Liver (tissue), 9 donors: ENCODE data around the gene SYNGR3. TPM values are rescaled to one million over a fixed set of nuclear protein-coding genes. Genes with fewer than 3 reads are reported as not detected.

Source experiments
- DNase-seq: peaks from one replicate; pipeline ENCODE4 v3.0.0-alpha.2; 2017; ENCODE audit warnings: low spot score
- H3K27ac ChIP-seq, 2 donors: one replicate each; pipeline ENCODE4 v1.7.0; 2013; ENCODE audit warnings: inconsistent platforms in 2 of 2, low read length in 2 of 2, control low read depth in 1 of 2, low read depth in 1 of 2, mild to moderate bottlenecking in 1 of 2
- H3K27me3 ChIP-seq, 4 donors: one replicate each; pipeline versions ENCODE4 v1.6.1 to v1.7.0; 2013; ENCODE audit warnings: low read length in 3 of 4, inconsistent platforms in 1 of 4, mild to moderate bottlenecking in 1 of 4, moderate library complexity in 1 of 4; ENCODE audit not compliant: control insufficient read depth in 4 of 4, insufficient read depth in 4 of 4
- H3K36me3 ChIP-seq, 4 donors: one replicate each; pipeline versions ENCODE4 v1.6.1 to v1.7.0; 2013; ENCODE audit warnings: low read length in 3 of 4, mild to moderate bottlenecking in 3 of 4, low read depth in 1 of 4, moderate library complexity in 1 of 4; ENCODE audit not compliant: control insufficient read depth in 4 of 4, insufficient read depth in 3 of 4
- H3K4me1 ChIP-seq, 4 donors: one replicate each; pipeline versions ENCODE4 v1.6.1 to v1.7.0; 2013; ENCODE audit warnings: low read length in 3 of 4, mild to moderate bottlenecking in 3 of 4, moderate library complexity in 1 of 4; ENCODE audit not compliant: control insufficient read depth in 4 of 4, insufficient read depth in 4 of 4
- H3K4me3 ChIP-seq, 3 donors: one replicate each; pipeline versions ENCODE4 v1.6.1 to v1.7.0; 2013; ENCODE audit warnings: low read length in 3 of 3, control low read depth in 1 of 3, low read depth in 1 of 3, mild to moderate bottlenecking in 1 of 3
- H3K9ac ChIP-seq, 2 donors: one replicate each; pipeline ENCODE4 v1.7.0; 2013; ENCODE audit warnings: low read length in 2 of 2, mild to moderate bottlenecking in 2 of 2, moderate library complexity in 2 of 2, control low read depth in 1 of 2, low read depth in 1 of 2
- H3K9me3 ChIP-seq, 4 donors: one replicate each; pipeline versions ENCODE4 v1.6.1 to v1.7.0; 2013; ENCODE audit warnings: low read length in 3 of 4; ENCODE audit not compliant: control insufficient read depth in 4 of 4
- EGR1 ChIP-seq, 2 donors: IDR thresholded peaks; 2 replicates each; pipeline ENCODE4 v1.6.1; 2016 to 2018; ENCODE audit warnings: antibody characterized with exemption in 2 of 2, low read depth in 2 of 2
- FOXA1 ChIP-seq: IDR thresholded peaks from 2 replicates; pipeline ENCODE4 v1.6.1; 2016; ENCODE audit warnings: antibody characterized with exemption
- FOXA2 ChIP-seq: IDR thresholded peaks from 2 replicates; pipeline ENCODE4 v1.6.1; 2016; ENCODE audit warnings: antibody characterized with exemption
- GABPA ChIP-seq, 2 donors: IDR thresholded peaks in 1 of 2; conservative IDR thresholded peaks in 1 of 2; 2 replicates each; pipeline ENCODE4 v1.6.1; 2016; ENCODE audit warnings: antibody characterized with exemption in 2 of 2, mild to moderate bottlenecking in 1 of 2, moderate library complexity in 1 of 2
- HNF4A ChIP-seq, 2 donors: conservative IDR thresholded peaks; 2 replicates each; pipeline ENCODE4 v1.6.1; 2016; ENCODE audit warnings: antibody characterized with exemption in 2 of 2, mild to moderate bottlenecking in 2 of 2
- JUND ChIP-seq, 2 donors: IDR thresholded peaks; 2 replicates each; pipeline ENCODE4 v1.6.1; 2016; ENCODE audit warnings: antibody characterized with exemption in 2 of 2
- MAX ChIP-seq: IDR thresholded peaks from 2 replicates; pipeline ENCODE4 v1.6.1; 2016; ENCODE audit warnings: antibody characterized with exemption
- NR2F2 ChIP-seq: IDR thresholded peaks from 2 replicates; pipeline ENCODE4 v1.6.1; 2016; ENCODE audit warnings: antibody characterized with exemption
- RAD21 ChIP-seq, 2 donors: IDR thresholded peaks; 2 replicates each; pipeline ENCODE4 v1.6.1; 2016; ENCODE audit warnings: antibody characterized with exemption in 2 of 2, mild to moderate bottlenecking in 2 of 2
- RXRA ChIP-seq, 2 donors: IDR thresholded peaks; 2 replicates each; pipeline ENCODE4 v1.6.1; 2017 to 2018; ENCODE audit warnings: antibody characterized with exemption in 2 of 2, mild to moderate bottlenecking in 1 of 2
- SP1 ChIP-seq: IDR thresholded peaks from 2 replicates; pipeline ENCODE4 v1.6.1; 2018; ENCODE audit warnings: antibody characterized with exemption, mild to moderate bottlenecking
- TAF1 ChIP-seq: conservative IDR thresholded peaks from 2 replicates; pipeline ENCODE4 v1.6.1; 2016; ENCODE audit warnings: antibody characterized with exemption, mild to moderate bottlenecking
- YY1 ChIP-seq: IDR thresholded peaks from 2 replicates; pipeline ENCODE4 v1.6.1; 2016; ENCODE audit warnings: antibody characterized with exemption, mild to moderate bottlenecking
- WGBS: extraction: QIAGEN DNeasy Blood & Tissue Kit; methylation state at CpG from one replicate; pipeline ENCODE4 v1.1.7; 2013; 5-methylcytosine and 5-hydroxymethylcytosine counted together
- polyA plus RNA-seq, 2 donors: library from polyadenylated mRNA; stranded (reverse) in 1 of 2; unstranded in 1 of 2; fragments of 200-250 nt in 1 of 2; fragments of >200 nt in 1 of 2; fragmentation: Nextera tagmentation in 1 of 2; extraction: Ambion mirVana in 1 of 2; gene quantifications; one replicate each; pipeline versions ENCODE4 v1.2.1 to v1.2.3, GENCODE V29; 2013 to 2015
- total RNA-seq, 2 donors: library from RNA; depleted of rRNA; stranded (reverse); fragments of >200 nt; gene quantifications; one replicate each; pipeline ENCODE4 v1.2.3, GENCODE V29; 2014
- TF ChIP-seq, protein P1 (sequence below): IDR thresholded peaks from 2 replicates; pipeline ENCODE4 v1.6.1; 2016; ENCODE audit warnings: antibody characterized with exemption, mild to moderate bottlenecking
- TF ChIP-seq, protein P2 (sequence below): fragments of 150-350 bp; IDR thresholded peaks from 2 replicates; pipeline ENCODE4 v1.5.1; 2017; ENCODE audit warnings: improper control_type of control experiment, low read depth, low read length; ENCODE audit not compliant: missing input control
- TF ChIP-seq, protein P3 (sequence below): IDR thresholded peaks from 2 replicates; pipeline ENCODE4 v1.6.1; 2016; ENCODE audit warnings: antibody characterized with exemption
- TF ChIP-seq, protein P4 (sequence below): IDR thresholded peaks from 2 replicates; pipeline ENCODE4 v1.6.1; 2016; ENCODE audit warnings: antibody characterized with exemption
- donor health status: healthy.
- donor health status: healthy.
- donor health status: healthy.
- donor health status: healthy.
- donor health status: healthy.

SYNGR3 gene
- total and polyA plus RNA-seq, 4 donors, result 0.09 to 0.47 (median 0.17) TPM; not detected in 1

GRCh38 chr16:2008631-2009163 lies 18.9 kb downstream of the SYNGR3 start:
- H3K36me3 ChIP-seq, result peaks cover 0 to 2% (median 0%) of the 10 kb centered on the region in 4 donors
- TF ChIP-seq, protein P1, sequence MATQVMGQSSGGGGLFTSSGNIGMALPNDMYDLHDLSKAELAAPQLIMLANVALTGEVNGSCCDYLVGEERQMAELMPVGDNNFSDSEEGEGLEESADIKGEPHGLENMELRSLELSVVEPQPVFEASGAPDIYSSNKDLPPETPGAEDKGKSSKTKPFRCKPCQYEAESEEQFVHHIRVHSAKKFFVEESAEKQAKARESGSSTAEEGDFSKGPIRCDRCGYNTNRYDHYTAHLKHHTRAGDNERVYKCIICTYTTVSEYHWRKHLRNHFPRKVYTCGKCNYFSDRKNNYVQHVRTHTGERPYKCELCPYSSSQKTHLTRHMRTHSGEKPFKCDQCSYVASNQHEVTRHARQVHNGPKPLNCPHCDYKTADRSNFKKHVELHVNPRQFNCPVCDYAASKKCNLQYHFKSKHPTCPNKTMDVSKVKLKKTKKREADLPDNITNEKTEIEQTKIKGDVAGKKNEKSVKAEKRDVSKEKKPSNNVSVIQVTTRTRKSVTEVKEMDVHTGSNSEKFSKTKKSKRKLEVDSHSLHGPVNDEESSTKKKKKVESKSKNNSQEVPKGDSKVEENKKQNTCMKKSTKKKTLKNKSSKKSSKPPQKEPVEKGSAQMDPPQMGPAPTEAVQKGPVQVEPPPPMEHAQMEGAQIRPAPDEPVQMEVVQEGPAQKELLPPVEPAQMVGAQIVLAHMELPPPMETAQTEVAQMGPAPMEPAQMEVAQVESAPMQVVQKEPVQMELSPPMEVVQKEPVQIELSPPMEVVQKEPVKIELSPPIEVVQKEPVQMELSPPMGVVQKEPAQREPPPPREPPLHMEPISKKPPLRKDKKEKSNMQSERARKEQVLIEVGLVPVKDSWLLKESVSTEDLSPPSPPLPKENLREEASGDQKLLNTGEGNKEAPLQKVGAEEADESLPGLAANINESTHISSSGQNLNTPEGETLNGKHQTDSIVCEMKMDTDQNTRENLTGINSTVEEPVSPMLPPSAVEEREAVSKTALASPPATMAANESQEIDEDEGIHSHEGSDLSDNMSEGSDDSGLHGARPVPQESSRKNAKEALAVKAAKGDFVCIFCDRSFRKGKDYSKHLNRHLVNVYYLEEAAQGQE, result peak; percentile 47
- no peak for TF ChIP-seq MAX
- TF ChIP-seq, protein P2, sequence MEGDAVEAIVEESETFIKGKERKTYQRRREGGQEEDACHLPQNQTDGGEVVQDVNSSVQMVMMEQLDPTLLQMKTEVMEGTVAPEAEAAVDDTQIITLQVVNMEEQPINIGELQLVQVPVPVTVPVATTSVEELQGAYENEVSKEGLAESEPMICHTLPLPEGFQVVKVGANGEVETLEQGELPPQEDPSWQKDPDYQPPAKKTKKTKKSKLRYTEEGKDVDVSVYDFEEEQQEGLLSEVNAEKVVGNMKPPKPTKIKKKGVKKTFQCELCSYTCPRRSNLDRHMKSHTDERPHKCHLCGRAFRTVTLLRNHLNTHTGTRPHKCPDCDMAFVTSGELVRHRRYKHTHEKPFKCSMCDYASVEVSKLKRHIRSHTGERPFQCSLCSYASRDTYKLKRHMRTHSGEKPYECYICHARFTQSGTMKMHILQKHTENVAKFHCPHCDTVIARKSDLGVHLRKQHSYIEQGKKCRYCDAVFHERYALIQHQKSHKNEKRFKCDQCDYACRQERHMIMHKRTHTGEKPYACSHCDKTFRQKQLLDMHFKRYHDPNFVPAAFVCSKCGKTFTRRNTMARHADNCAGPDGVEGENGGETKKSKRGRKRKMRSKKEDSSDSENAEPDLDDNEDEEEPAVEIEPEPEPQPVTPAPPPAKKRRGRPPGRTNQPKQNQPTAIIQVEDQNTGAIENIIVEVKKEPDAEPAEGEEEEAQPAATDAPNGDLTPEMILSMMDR, result no peak
- TF ChIP-seq EGR1 (IDR thresholded peaks at IDR 0.05; ENCODE audit: low read depth in 2 of 2), result no peak
- TF ChIP-seq FOXA2, result no peak
- TF ChIP-seq HNF4A (conservative IDR thresholded peaks at IDR 0.05), result peak; percentile 48 to 66
- TF ChIP-seq RAD21 (IDR thresholded peaks at IDR 0.05), result peak; percentile 24 to 38
- TF ChIP-seq FOXA1, result no peak
- peak; percentile 36 for TF ChIP-seq YY1
- TF ChIP-seq SP1, result peak; percentile 48
- TF ChIP-seq, protein P3, sequence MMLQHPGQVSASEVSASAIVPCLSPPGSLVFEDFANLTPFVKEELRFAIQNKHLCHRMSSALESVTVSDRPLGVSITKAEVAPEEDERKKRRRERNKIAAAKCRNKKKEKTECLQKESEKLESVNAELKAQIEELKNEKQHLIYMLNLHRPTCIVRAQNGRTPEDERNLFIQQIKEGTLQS, result no peak
- TF ChIP-seq RXRA (IDR thresholded peaks at IDR 0.05), result peak in 1 of 2 donors; percentile 74
- TF ChIP-seq TAF1, result no peak
- peak in 1 of 2 donors; percentile 75 for TF ChIP-seq GABPA (IDR thresholded peaks at IDR 0.05 in 1 of 2, conservative IDR thresholded peaks at IDR 0.05 in 1 of 2)
- TF ChIP-seq NR2F2, result peak; percentile 53
- TF ChIP-seq JUND (IDR thresholded peaks at IDR 0.05), result peak in 1 of 2 donors; percentile 56
- H3K9me3 ChIP-seq, result no peaks in the 10 kb centered on the region
- H3K4me3 ChIP-seq, result peak overlapping the region; percentile 75 to 93 (median 80)
- peak overlapping the region; percentile 41 to 79 for H3K9ac ChIP-seq
- peak overlapping the region; percentile 60 to 78 for H3K27ac ChIP-seq
- no peaks in the 10 kb centered on the region for H3K27me3 ChIP-seq
- WGBS, result 1% methylated on average over 23 of the region's 23 CpGs
- H3K4me1 ChIP-seq, result peaks cover 36 to 57% (median 51%) of the 10 kb centered on the region in 4 donors
- DNase-seq, result no peak

GRCh38 chr16:2009164-2009711 lies 19.5 kb downstream of the SYNGR3 start:
- TF ChIP-seq HNF4A (conservative IDR thresholded peaks at IDR 0.05) (no peak), JUND (IDR thresholded peaks at IDR 0.05) (no peak), RAD21 (IDR thresholded peaks at IDR 0.05) (no peak), GABPA (IDR thresholded peaks at IDR 0.05 in 1 of 2, conservative IDR thresholded peaks at IDR 0.05 in 1 of 2) (no peak), RXRA (IDR thresholded peaks at IDR 0.05) (no peak)
- TF ChIP-seq, protein P4, sequence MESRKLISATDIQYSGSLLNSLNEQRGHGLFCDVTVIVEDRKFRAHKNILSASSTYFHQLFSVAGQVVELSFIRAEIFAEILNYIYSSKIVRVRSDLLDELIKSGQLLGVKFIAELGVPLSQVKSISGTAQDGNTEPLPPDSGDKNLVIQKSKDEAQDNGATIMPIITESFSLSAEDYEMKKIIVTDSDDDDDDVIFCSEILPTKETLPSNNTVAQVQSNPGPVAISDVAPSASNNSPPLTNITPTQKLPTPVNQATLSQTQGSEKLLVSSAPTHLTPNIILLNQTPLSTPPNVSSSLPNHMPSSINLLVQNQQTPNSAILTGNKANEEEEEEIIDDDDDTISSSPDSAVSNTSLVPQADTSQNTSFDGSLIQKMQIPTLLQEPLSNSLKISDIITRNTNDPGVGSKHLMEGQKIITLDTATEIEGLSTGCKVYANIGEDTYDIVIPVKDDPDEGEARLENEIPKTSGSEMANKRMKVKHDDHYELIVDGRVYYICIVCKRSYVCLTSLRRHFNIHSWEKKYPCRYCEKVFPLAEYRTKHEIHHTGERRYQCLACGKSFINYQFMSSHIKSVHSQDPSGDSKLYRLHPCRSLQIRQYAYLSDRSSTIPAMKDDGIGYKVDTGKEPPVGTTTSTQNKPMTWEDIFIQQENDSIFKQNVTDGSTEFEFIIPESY, result no peak
- H3K4me3 ChIP-seq, result peak overlapping the region; percentile 75 to 93 (median 80)
- under 1% methylated on average over 55 of the region's 55 CpGs for WGBS
- H3K27me3 ChIP-seq, result no peaks in the 10 kb centered on the region
- peaks cover 0 to 2% (median 0%) of the 10 kb centered on the region in 4 donors for H3K36me3 ChIP-seq
- H3K4me1 ChIP-seq, result peaks cover 34 to 51% (median 46%) of the 10 kb centered on the region in 4 donors
- H3K9ac ChIP-seq, result peak overlapping the region; percentile 41 to 79
- H3K9me3 ChIP-seq, result no peaks in the 10 kb centered on the region
- H3K27ac ChIP-seq, result peak overlapping the region; percentile 60 to 78
- DNase-seq, result no peak
